Central memory CD4-positive, alpha-beta T cell (primary cell): ENCODE measurements around the gene IFT20.
A peak's percentile ranks its signal among the peaks of the same experiment; 100 is the strongest.
"Not testable (repeated sequence)": the region's sequence is repeated elsewhere in the genome, so short reads cannot be mapped to it uniquely, and the experiment has no call there.

Experiments used
- DNase-seq: peaks from one replicate; pipeline ENCODE4 v3.0.0; 2022

The IFT20 gene

DNA sequence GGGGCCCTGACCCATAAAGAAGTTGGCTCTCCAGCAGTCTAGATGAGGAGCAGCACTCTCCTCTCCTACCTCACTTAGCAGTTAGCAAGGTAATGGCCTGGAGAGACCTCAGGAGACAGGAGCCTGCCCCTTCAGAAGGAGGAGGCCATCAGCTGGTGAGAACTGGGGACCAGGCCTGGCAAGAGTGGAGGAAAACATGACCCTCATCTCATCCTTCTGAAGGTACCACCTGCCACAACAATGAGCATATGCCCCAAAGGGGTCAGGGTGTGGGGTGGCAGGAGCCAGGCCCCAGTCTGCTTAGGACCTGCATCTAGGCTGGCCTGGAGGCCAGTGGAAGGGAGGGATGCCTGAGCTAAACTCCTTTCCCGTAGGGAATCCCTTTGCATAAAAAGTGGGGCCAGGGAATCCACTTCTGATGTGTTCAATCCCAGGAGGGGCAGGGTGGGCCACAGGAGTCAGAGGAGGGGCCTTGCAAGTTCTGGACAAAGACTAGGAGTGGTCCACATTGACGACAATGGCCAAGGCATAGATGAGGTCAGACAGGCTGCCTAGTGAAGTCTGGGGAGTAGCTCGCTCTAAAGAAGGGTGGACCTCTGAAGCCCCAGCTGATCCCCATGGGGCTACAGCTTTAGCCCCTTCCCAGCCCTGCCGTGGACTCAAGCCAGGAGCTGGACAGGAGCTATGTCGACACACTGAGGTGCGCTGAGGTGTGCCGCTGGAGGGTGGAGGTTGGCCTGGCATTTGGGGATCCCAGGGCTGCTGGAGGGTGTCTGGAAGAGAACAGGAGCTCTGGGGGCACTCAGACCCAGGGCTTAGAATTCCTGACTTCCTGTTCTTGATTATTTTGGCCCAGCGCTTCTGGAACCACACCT, 28.7 kb upstream of the IFT20 start:
- DNase-seq: no peak

DNA sequence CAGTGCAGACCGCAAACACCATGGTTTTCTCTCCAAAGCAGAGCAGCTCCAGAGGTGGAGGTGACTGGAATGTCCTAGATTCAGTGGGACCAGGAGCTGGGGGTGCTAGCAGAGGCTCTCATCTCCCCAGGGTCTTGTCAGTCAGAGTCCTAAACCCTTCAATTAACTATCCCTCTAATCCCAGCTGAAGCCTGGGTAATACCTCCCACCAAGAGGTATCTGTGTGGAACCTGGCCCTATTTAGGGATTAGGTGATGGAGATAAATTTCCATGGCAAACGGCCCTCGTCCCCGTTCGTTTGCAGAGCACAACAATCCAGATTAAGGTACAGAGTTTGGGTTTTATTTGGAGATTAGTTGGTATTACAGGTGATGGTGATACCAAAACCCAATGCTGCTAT, 27.9 kb upstream of the IFT20 start:
- no peak for DNase-seq

DNA sequence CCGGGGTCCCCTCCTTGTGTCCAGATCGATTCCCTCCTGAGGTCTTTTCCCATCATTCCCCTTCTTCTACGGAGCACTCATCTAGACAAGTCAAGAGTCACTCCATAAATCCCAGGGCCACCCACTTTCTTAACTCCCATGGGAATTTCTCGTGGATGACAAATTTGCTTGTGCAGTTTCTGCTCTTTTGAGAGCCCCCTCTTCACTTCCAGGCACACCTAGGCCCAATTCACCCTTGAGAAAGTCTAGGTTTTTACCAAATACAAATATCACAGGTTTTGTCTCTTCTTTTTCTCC, 22.6 kb upstream of the IFT20 start:
- no peak for DNase-seq

DNA sequence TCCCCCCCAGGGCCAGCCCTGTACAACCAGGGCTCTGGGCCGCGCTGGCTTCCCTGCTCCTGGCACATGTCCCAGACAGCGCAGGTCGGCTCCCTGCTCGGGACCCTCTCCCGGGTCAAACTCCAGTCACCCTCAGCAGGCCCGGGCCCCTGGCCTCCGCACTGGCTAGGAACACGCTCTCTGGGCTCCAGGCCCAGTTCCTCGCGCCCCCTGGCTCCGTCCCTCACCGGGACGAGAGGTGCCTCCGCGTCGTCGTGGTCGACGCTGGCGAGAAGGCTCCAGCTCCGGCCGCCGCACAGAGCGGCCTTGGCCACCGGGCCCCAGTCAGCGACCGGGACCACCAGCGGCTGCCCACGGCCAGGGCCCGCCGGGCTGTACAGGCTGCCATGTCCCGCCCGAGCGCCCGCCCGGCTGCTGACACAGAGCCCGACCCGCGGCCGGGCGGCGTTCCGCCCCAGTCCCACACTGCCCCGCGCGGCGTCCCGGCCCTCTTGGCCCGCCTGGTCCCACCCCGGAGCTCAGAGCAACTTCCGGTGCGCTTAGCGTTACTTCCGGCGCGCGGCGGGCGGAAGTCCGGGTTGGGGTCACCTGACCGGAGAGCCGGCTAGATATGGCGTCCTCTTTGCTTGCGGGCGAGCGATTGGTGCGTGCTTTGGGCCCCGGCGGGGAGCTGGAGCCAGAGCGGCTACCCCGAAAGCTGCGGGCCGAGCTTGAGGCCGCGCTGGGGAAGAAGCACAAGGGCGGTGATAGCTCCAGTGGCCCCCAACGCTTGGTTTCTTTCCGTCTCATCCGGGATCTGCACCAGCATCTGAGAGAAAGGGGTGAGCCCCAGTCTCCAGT, 22.0 kb upstream of the IFT20 start, which contains the start of gene POLDIP2:
POLDIP2 (minus strand) TSS at position 467 of the 840 bp plus-strand sequence; CDS start at position 388, 79 bp downstream.
- DNase-seq: peak; percentile 96

DNA sequence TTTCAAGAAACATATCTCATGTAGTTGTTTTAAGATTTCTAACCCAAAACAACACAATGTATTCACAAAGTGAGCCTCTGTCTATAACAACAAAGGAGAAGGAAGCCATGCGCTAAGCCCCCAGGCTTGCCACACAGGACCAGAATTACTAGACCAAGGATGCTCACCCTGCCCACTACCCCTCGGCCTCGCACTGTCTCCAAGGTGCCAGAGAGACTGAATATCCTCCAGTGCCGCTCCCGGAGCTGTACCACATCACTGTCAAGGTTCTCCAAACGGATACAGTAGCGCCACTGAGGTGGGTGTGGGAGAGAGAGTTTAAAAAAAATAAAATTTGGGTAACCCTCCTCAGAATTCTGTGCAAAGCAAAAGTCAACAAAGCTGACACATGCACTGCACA, 15.0 kb upstream of the IFT20 start:
- DNase-seq: no peak

DNA sequence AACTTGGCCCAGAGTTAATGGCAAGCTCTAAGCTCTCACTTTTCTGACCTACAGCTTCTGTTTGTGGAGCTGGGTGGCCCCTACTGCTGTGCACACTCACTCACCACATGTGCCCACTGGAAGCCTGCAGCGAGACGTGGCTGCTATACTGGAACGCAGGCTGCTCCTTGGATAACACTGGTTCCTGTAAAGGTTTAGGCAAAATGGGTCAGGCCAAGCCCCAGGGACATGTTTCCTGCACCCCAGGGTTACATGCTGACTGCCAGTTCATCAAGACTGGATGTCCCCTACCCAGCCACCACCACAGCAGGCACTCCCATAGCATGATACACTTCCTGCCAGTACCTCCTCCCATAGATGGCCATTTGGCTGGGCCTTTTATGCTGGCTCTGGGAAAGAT, 13.7 kb upstream of the IFT20 start:
- DNase-seq: no peak

DNA sequence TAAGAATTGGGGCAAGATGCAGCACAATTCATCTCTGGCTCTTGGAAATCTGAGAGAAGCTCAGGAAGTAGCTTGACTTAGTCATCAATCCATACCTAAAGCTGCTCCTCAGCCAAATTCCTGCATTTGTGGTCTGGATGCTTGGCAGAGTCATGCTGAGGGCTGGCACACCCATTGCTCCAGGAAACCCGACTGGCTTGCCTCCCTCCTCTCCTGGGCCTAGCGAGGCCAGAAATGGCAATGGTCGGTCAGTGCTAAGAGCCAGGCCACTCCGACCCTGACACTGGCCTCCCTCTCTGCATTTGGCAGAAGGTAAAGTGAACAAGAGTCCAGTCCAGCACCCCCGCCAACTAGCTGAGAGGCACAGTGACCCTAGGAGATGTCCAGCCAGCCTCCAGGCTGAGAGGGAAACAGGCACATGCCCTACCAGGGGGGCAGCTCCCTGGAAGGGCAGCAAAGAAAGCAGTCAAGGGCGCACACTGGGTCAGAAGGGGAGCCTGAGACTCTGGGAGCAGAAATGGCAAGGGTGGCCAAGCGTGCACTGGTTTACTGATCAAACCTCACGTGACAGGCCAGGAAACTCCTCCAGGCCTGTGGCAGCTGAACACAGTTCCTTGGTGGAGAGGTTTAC, 12.1 kb upstream of the IFT20 start:
- DNase-seq: no peak

DNA sequence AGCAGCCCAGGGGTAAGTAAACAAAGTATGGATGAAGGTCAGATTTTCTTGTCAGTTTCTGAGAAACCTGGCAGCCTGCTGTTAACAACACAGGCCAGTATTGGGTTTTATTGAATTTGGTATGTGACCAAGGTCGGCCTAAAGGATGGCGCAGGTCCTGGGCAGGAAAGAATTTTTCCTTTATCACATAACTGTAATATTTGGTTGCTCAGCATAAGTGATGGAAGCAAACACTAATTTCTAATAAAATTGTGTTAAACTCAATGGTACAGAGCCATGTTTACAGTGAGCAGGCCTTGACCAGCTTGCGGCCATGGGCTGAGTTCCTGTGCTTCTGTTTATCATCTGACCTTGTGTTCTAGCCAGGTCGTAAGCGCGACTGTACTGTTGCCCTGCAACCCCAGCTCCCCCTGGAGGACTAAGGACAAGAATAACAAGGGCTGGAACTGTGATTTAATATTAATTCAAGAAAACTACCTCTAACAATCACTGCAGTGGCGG, 11.5 kb upstream of the IFT20 start:
- DNase-seq: no peak

DNA sequence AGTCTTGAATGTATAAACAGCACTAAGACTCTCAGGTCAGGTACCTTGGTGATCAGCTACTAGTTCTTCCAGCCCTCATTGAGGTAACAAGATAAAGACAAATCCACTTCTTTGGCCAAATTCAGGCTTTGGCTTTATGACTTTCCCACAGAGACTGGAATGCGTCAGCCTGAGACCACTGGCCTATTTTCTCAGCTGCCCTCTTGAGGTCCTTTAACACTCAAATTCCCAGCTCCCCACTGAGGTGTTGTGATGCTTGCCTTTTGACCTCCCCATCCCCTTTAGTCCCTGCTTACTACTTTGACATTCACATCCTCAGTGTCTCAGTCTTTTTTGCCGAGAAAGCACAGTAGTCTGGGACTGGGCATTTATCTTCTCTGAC, 10.9 kb upstream of the IFT20 start:
- DNase-seq: no peak

DNA sequence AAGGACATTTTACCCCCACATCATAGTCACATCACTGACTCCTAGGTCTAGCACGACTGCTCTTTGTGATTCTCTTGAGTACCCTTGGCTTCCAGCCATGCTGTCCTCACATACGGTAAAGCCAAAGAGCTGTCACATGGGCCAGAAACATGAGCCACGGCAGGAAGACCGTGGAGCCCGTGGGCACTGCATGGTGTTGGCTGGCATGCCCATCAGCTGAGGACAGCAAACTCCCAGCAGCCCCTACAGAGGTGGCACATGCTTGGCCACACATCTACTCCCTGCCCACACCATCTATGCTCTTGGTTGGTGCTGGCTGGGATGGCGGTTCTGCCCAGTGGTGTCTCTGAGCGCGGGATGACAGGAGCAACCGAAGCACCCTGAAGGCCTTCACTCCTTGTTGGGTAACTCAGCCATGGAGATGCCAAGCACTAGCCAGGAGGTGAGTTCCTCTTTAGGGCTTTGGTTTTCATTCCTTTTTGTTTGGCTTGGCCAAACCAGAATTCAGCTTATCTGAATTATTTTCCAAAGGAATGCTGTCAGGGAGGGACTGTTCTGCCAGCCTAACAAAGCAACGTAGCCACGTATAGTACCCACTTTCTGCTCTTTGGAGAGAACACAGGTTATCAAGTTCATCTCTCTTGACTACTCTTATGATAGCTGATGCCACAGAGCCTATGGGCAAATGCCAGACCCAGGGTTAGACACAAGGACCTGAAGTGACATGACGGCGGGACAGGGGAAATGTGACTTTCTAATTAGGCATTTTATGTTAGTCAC, 10.3 kb upstream of the IFT20 start:
- no peak for DNase-seq

DNA sequence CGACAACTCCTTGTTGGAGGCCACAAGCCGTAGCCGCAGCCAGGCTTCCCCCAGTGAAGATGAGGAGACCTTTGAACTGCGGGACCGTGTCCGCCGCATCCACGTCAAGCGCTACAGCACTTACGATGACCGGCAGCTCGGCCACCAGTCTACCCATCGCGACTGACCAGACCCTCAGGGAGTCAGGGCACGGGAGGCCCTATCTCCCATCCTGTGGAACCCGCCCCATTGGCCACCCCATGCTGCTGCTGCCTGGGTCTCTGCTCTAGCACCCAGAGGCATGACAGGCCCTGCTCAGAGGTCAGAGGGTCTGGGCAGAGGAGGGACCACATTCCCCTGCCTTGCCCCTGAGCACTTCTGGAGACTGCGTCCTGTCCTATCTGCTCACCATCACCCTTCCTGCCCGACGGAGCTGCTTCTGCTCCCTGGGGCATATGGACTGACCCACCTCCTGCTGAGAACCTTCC, 9.2 kb upstream of the IFT20 start:
- no peak for DNase-seq

DNA sequence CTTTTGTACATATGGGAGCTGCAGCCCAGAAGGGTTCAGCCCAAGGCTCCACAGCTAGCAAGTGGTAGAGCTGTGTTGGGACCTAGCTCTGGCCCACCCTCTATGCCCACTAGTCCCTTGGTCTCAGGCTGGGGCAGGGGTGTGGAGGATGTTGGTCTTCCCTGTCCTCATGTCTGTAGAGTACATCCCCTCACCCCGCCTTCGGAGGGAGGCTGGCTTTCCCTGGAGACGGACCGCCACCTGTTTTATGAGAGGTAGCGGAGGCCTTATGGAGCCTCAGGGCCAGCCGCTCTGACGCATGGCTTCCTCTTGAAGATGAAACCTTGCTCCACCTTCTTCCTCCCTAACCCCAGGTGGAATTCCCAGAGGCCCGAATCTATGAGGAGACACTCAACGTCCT, 8.7 kb upstream of the IFT20 start:
- DNase-seq: no peak

DNA sequence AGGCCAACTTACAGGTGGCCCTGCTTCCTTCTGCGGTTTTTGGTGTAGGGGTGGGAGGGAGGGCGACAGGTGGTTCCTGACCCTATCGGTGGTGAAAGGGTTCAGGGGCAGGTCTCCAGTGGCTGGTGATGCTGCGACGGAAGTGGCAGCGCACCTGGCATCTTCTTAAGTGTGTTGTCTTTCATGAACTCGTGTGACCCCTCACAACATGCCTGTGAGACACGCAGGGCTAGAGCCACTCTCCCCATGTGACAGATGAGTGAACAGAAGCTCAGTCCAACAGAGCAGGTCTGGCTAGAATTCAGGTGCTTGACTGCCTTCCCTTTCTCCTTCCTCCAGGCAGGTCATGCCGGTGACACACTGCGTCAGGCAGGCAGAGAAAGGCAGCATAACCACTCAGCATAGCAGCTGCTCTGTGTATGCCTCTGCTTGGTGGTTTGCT, 8.2 kb upstream of the IFT20 start:
- no peak for DNase-seq

DNA sequence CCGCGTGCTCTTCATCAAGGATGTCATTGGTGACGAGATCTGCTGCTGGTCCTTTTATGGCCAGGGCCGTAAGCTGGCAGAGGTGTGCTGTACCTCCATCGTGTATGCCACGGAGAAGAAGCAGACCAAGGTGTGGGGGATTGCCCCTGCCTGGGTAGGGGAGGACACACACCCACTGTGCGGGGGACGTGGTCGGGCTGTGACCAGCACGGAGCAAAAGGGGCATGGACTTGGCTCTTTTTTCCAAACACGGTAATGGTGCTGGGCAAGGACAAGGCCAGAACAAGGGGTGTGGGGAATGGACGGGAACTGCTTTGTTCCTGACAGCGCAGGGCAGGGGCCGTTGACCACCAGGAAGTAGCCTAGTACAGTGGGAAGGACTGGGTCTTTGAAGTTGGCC, 7.0 kb upstream of the IFT20 start:
- DNase-seq: no peak

DNA sequence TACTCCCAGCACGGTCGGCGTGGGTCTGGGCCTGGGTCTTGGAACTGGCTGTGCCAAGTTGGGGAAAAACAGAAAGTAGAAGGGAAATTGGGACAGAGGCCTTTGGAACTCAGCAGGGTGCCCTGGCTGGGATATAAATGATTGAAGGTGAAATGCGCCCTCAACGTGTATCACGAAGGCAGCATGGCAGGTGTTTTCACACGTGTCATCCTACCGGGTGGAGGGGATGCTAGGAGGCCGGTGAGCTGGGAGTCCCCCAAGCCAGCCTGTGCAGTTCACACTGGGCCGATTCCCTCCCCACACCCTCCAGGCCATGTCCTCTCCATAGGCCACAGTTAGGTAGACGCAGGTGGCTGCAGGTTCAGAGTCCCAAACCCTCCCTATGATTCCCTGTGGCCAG, 6.2 kb upstream of the IFT20 start:
- DNase-seq: no peak

DNA sequence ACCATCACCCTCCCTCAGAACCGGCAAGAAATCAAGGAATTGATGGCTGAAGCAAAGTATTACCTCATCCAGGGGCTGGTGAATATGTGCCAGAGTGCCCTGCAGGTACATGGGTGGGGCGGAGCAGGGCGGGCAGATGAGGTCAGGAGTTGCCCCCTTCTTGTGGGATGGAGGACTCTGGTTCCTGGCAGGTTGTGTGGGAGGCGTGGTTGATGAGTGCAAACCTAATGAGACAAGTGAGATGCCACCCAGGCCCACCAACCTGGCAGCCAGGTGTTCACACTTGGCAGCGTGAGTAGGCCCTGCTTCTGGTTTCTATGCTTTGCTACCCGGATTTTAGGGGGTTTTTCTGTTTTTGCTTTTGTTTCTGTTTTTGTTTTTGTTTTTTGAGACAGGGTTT, 5.1 kb upstream of the IFT20 start:
- no peak for DNase-seq

DNA sequence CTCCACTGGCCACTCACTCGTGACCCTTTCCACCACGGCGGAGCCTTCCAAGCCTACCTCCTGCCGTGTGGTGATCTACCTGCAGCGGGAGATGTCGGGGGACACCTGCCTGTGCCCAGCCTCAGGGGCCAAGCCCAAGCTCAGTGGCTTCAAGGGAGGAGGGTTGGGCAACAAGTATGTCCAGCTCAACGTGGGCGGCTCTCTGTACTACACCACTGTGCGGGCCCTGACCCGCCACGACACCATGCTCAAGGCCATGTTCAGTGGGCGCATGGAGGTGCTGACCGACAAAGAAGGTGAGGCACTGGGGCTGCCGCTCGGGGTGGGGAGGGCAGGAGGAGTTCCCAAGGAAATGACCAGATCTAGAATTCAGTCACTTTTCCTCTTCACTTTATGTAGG, 4.2 kb upstream of the IFT20 start:
- DNase-seq: no peak

DNA sequence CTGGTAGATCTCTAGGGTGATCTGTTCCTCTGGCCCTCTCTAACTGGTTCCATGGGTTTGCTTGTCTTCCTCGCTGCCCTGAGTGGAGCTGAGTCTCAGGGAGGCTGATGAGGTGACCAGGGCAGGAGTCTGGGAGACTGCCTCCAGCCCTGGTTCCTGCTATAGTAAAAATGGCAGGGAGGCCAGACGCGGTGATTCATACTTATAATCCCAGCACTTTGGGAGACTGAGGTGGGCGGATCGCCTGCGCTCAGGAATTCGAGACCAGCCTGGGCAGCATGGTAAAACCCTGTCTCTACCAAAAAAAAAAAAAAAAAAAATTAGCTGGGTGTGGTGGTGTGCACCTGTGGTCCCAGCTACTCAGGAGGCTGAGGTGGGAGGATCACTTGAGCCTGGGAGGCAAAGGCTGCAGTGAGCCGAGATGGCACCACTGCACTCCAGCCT, 3.5 kb upstream of the IFT20 start:
- DNase-seq: not testable (repeated sequence)

DNA sequence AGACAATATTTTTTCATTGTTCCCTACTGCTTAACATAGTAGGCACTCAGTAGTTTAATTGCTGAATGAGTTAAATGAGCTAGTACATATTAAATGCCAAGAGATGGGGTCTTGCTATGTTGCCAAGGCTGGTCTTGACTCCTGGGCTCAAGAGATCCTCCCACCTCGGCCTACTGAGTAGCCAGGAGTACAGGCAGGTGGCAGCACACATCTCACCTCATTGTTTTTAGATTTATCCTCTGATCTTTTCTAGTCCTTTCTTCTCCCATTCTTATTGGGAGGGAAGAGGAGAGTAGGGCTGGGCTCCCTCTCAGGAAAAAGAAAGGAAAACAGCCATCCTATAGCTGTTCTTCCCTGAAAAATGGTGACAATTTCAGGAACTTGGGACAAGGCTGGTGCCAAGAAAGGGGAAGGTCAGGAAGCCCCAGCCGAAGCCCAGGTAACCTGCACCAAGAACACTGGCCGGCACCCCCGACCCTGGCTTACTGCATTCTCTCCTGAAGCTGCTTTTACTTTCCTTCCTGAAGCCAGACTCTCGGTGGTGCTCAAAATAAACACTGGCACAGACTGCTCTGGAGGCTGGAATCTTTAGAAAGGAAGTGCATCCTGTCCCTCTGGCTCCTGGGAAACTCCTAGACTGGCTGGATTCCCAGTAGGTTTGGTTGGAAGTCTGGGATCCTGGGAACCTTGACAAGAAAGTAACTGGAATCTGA, 2.9 kb upstream of the IFT20 start:
- DNase-seq: no peak

DNA sequence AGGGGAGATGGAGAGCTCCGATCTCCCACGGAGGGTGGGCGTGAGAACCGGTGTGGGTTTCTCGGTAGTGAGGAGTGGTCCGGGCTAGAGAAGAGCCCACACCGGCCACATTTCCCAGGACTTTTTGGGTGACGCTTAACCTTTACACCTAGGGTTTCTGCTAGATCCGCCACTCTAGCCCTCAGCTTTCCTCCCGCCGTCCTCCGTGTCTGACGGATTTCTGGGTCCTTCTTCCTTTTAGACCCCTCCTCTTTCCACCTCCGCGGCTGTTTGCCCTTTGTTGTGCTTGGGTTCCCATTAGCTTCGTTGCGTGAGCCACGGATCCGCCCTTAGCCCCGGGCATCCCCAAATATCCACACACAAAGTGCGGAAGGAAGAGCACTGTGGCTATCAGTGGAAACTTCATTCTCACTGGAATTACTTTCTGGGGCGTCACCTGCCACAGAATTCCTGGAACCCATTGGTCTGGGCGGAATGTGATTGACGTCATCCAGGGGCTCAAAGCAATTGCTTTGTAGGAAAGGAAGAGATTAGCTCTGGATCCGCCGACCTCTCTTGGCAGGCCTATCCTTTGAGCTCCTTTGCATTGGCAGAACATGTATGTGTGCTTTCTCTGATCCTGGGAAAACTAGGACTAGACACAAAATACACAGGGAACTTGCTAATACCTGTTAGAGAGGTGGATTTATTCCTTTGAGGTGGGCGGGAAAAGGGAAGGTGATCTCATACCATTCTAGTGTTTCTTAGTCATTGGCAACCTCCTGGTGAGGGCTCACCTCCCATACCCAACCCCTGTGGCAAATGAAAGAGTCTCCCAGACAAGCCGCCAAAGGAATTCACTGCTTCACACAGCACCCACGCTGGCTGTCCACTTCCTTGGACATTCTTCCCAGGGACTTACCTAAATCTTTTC, 943 bp upstream of the IFT20 start:
- DNase-seq: no peak
